Vagina (tissue), 2 donors: Measurements from ENCODE around the gene MAPK11. TPM values are rescaled to one million over a fixed set of nuclear protein-coding genes. Genes with fewer than 3 reads are reported as not detected.

ENCODE experiments used
- DNase-seq, 2 donors: peaks; one replicate each; pipeline ENCODE4 v3.0.0-alpha.2; 2017; ENCODE audit errors: extremely low spot score in 2 of 2
- H3K27ac ChIP-seq: fragments of 200-600 bp; sonication (generic); one replicate; pipeline ENCODE4 v1.5.1; 2019
- H3K27me3 ChIP-seq: fragments of 200-600 bp; sonication (generic); one replicate; pipeline ENCODE4 v1.5.1; 2019
- H3K36me3 ChIP-seq, 2 donors: fragments of 200-600 bp; sonication (generic); one replicate each; pipeline ENCODE4 v1.5.1; 2017 to 2019
- H3K4me1 ChIP-seq: fragments of 200-600 bp; sonication (generic); one replicate; pipeline ENCODE4 v1.5.1; 2019
- H3K4me3 ChIP-seq, 2 donors: fragments of 200-600 bp; sonication (generic); 1 replicate in 1 of 2; 2 replicates in 1 of 2; pipeline ENCODE4 v1.5.1; 2016 to 2019
- H3K9me3 ChIP-seq: fragments of 200-600 bp; sonication (generic); one replicate; pipeline ENCODE4 v1.5.1; 2019
- CTCF ChIP-seq, 3 experiments: fragments of 450-650 bp in 2 of 3; fragments of 200-600 bp in 1 of 3; sonication (generic) in 1 of 3; IDR thresholded peaks; one replicate each; pipeline ENCODE4 v1.5.1; 2017 to 2019; ENCODE audit warnings: antibody characterized with exemption in 3 of 3, mild to moderate bottlenecking in 2 of 3, moderate library complexity in 2 of 3
- POLR2A ChIP-seq, 2 donors: fragments of 450-650 bp; IDR thresholded peaks; one replicate each; pipeline ENCODE4 v1.6.1; 2017; ENCODE audit warnings: antibody characterized with exemption in 2 of 2, mild to moderate bottlenecking in 2 of 2, moderate library complexity in 2 of 2
- POLR2AphosphoS5 ChIP-seq, 2 donors: sonication (generic); formaldehyde crosslinking; IDR thresholded peaks; one replicate each; pipeline ENCODE4 v1.9.0; 2017; ENCODE audit warnings: antibody characterized with exemption in 2 of 2, mild to moderate bottlenecking in 2 of 2, low read depth in 1 of 2; ENCODE audit not compliant: insufficient read depth in 1 of 2
- intact Hi-C: fragments of 100-400 bp; cut with DNase I; formaldehyde crosslinking; loops from one replicate; pipeline ENCODE4 v1.15.1; 2023
- total RNA-seq: library from RNA; depleted of rRNA; stranded (reverse); fragments of >200 nt; gene quantifications from one replicate; pipeline ENCODE4 v1.2.3, GENCODE V29; 2016

Gene MAPK11
- total RNA-seq, 1 donor from 2014 or later: 7.4 TPM

- intact Hi-C loops: no loop called here
- H3K27ac ChIP-seq: no peak overlapping the region
- no peak for DNase-seq
- no peaks in the 10 kb centered on the region for H3K9me3 ChIP-seq
- no peaks in the 10 kb centered on the region for H3K27me3 ChIP-seq
- no peak overlapping the region for H3K4me3 ChIP-seq
- H3K4me1 ChIP-seq: no peaks in the 10 kb centered on the region
- TF ChIP-seq CTCF (IDR thresholded peaks at IDR 0.05) (no peak), POLR2A (IDR thresholded peaks at IDR 0.05) (no peak), POLR2AphosphoS5 (IDR thresholded peaks at IDR 0.05; ENCODE audit: insufficient read depth in 1 of 2, low read depth in 1 of 2) (no peak)
- peaks cover 0 to 85% of the 10 kb centered on the region in 2 donors for H3K36me3 ChIP-seq
These were observed 49.4 kb downstream of the MAPK11 start for GRCh38 chr22:50220603-50221409.

GRCh38 chr22:50219800-50220602 lies 50.2 kb downstream of the MAPK11 start:
- intact Hi-C loops: no loop called here
- Histone ChIP-seq H3K27ac (no peak overlapping the region), H3K36me3 (peaks cover 0 to 85% of the 10 kb centered on the region in 2 donors), H3K4me1 (no peaks in the 10 kb centered on the region), H3K27me3 (no peaks in the 10 kb centered on the region), H3K4me3 (no peak overlapping the region), H3K9me3 (no peaks in the 10 kb centered on the region)
- no peak for TF ChIP-seq POLR2A (IDR thresholded peaks at IDR 0.05)
- no peak for TF ChIP-seq CTCF (IDR thresholded peaks at IDR 0.05)
- TF ChIP-seq POLR2AphosphoS5 (IDR thresholded peaks at IDR 0.05; ENCODE audit: insufficient read depth in 1 of 2, low read depth in 1 of 2): no peak
- no peak for DNase-seq

- intact Hi-C loops: no loop called here
- no peak for DNase-seq
- H3K27ac ChIP-seq: no peak overlapping the region
- TF ChIP-seq POLR2A (IDR thresholded peaks at IDR 0.05) (no peak), CTCF (IDR thresholded peaks at IDR 0.05) (no peak), POLR2AphosphoS5 (IDR thresholded peaks at IDR 0.05; ENCODE audit: insufficient read depth in 1 of 2, low read depth in 1 of 2) (peak; percentile 31 to 33)
- no peaks in the 10 kb centered on the region for H3K9me3 ChIP-seq
- peaks cover 0 to 84% of the 10 kb centered on the region in 2 donors for H3K36me3 ChIP-seq
- H3K27me3 ChIP-seq: no peaks in the 10 kb centered on the region
- no peaks in the 10 kb centered on the region for H3K4me1 ChIP-seq
- H3K4me3 ChIP-seq: no peak overlapping the region
These were observed 51.0 kb downstream of the MAPK11 start for GRCh38 chr22:50218996-50219727.

- Histone ChIP-seq H3K27ac (no peak overlapping the region), H3K27me3 (no peaks in the 10 kb centered on the region), H3K4me3 (no peak overlapping the region), H3K9me3 (no peaks in the 10 kb centered on the region), H3K36me3 (peaks cover 0 to 81% of the 10 kb centered on the region in 2 donors), H3K4me1 (no peaks in the 10 kb centered on the region)
- TF ChIP-seq CTCF (IDR thresholded peaks at IDR 0.05) (no peak), POLR2A (IDR thresholded peaks at IDR 0.05) (no peak), POLR2AphosphoS5 (IDR thresholded peaks at IDR 0.05; ENCODE audit: insufficient read depth in 1 of 2, low read depth in 1 of 2) (no peak)
- intact Hi-C loops: no loop called here
- no peak for DNase-seq
These were observed 51.8 kb downstream of the MAPK11 start for GRCh38 chr22:50218153-50218995.
